WTC11 (cell line): Measurements from ENCODE around the gene CHERP. TPM values are rescaled to one million over a fixed set of nuclear protein-coding genes. Genes with fewer than 3 reads are reported as not detected.

ENCODE experiments used
- ATAC-seq: fragments of 200-7000 bp; cut with Tn5 transposase; 2 replicates; pipeline ENCODE4 v1.10.0; 2021; ENCODE audit warnings: mild to moderate bottlenecking, moderate library complexity
- CTCF ChIA-PET: fragments of 300-600 bp; sonication (Branson Sonifier 250); formaldehyde crosslinking; loops from one replicate; lab custom pipeline; 2021; ENCODE audit warnings: antibody characterized with exemption; lab: Charles Lee
- POLR2A ChIA-PET: fragments of 350-600 bp; sonication (Branson Sonifier 250); formaldehyde crosslinking; loops from one replicate; lab custom pipeline; 2021; ENCODE audit warnings: antibody characterized with exemption; lab: Charles Lee
- DNase-seq: peaks from one replicate; pipeline ENCODE4 v3.0.0; 2021; ENCODE audit warnings: low spot score
- H3K27ac Mint-ChIP-seq: 2 replicates; pipeline ENCODE4 v1.8.0; 2021; ENCODE audit warnings: mixed read lengths
- H3K27me3 Mint-ChIP-seq: 2 replicates; pipeline ENCODE4 v1.8.0; 2021; ENCODE audit warnings: low read depth, mild to moderate bottlenecking, moderate library complexity, mixed read lengths
- H3K36me3 Mint-ChIP-seq: 2 replicates; pipeline ENCODE4 v1.8.0; 2021; ENCODE audit warnings: mixed read lengths
- H3K4me1 Mint-ChIP-seq: 2 replicates; pipeline ENCODE4 v1.8.0; 2022; ENCODE audit warnings: mixed read lengths
- H3K4me3 Mint-ChIP-seq: 2 replicates; pipeline ENCODE4 v1.8.0; 2021; ENCODE audit warnings: mild to moderate bottlenecking, moderate library complexity, mixed read lengths
- H3K9me3 Mint-ChIP-seq: 2 replicates; pipeline ENCODE4 v1.8.0; 2021; ENCODE audit warnings: mixed read lengths
- CREM ChIP-seq: sonication (generic); formaldehyde crosslinking; IDR thresholded peaks from 2 replicates; pipeline ENCODE4 v1.8.1; 2022; ENCODE audit warnings: mild to moderate bottlenecking, missing genetic modification reagents, moderate library complexity
- ETV6 ChIP-seq: sonication (generic); formaldehyde crosslinking; IDR thresholded peaks from 2 replicates; pipeline ENCODE4 v1.8.1; 2022; ENCODE audit warnings: mild to moderate bottlenecking, missing genetic modification reagents
- GRHL2 ChIP-seq: fragments of 250-450 bp; sonication (Bioruptor Pico); IDR thresholded peaks from 2 replicates; pipeline ENCODE4 v1.8.0; 2022; ENCODE audit warnings: mild to moderate bottlenecking, moderate library complexity; ENCODE audit not compliant: insufficient replicate concordance, severe bottlenecking
- JAZF1 ChIP-seq: fragments of 250-450 bp; sonication (Bioruptor Pico); IDR thresholded peaks from 2 replicates; pipeline ENCODE4 v1.9.0; 2021; ENCODE audit warnings: moderate library complexity, mild to moderate bottlenecking, inconsistent platforms
- JUN ChIP-seq: sonication (generic); formaldehyde crosslinking; IDR thresholded peaks from 2 replicates; pipeline ENCODE4 v1.8.0; 2023; ENCODE audit warnings: mild to moderate bottlenecking, missing genetic modification reagents
- NFATC4 ChIP-seq: fragments of 250-450 bp; sonication (Bioruptor Pico); IDR thresholded peaks from 2 replicates; pipeline ENCODE4 v1.9.0; 2021; ENCODE audit warnings: mild to moderate bottlenecking
- NFE2L1 ChIP-seq: sonication (generic); formaldehyde crosslinking; IDR thresholded peaks from 2 replicates; pipeline ENCODE4 v1.8.1; 2023; ENCODE audit warnings: missing genetic modification reagents
- ZBTB21 ChIP-seq: sonication (generic); formaldehyde crosslinking; IDR thresholded peaks from 2 replicates; pipeline ENCODE4 v1.8.1; 2023; ENCODE audit warnings: mild to moderate bottlenecking, missing genetic modification reagents, borderline replicate concordance
- ZNF138 ChIP-seq: sonication (generic); formaldehyde crosslinking; conservative IDR thresholded peaks from 2 replicates; pipeline ENCODE4 v1.8.1; 2022; ENCODE audit warnings: mild to moderate bottlenecking, moderate library complexity, missing genetic modification reagents
- ZNF232 ChIP-seq: sonication (generic); formaldehyde crosslinking; IDR thresholded peaks from 2 replicates; pipeline ENCODE4 v1.8.0; 2022; ENCODE audit warnings: mild to moderate bottlenecking, missing genetic modification reagents
- ZNF263 ChIP-seq: sonication (generic); formaldehyde crosslinking; IDR thresholded peaks from 2 replicates; pipeline ENCODE4 v1.8.1; 2022; ENCODE audit warnings: low read depth, mild to moderate bottlenecking, moderate library complexity, missing genetic modification reagents
- ZNF317 ChIP-seq: sonication (generic); formaldehyde crosslinking; IDR thresholded peaks from 2 replicates; pipeline ENCODE4 v1.8.1; 2023; ENCODE audit warnings: low read depth, mild to moderate bottlenecking, moderate library complexity, missing genetic modification reagents, borderline replicate concordance
- ZNF416 ChIP-seq: fragments of 250-450 bp; sonication (Bioruptor Pico); IDR thresholded peaks from 2 replicates; pipeline ENCODE4 v1.9.0; 2021; ENCODE audit warnings: mild to moderate bottlenecking, inconsistent platforms
- ZNF423 ChIP-seq: fragments of 250-450 bp; sonication (Bioruptor Pico); IDR thresholded peaks from 2 replicates; pipeline ENCODE4 v2.1.2; 2022; ENCODE audit warnings: mild to moderate bottlenecking, moderate library complexity
- total RNA-seq: library from RNA; stranded (reverse); gene quantifications from 3 replicates; pipeline ENCODE4 v1.2.3, GENCODE V29; 2021
- TF ChIP-seq, protein P1 (sequence below): sonication (generic); formaldehyde crosslinking; IDR thresholded peaks from 2 replicates; pipeline ENCODE4 v1.8.0; 2022; ENCODE audit warnings: mild to moderate bottlenecking, missing genetic modification reagents
- TF ChIP-seq, protein P2 (sequence below): fragments of 250-450 bp; sonication (Bioruptor Pico); IDR thresholded peaks from 2 replicates; pipeline ENCODE4 v1.9.0; 2021; ENCODE audit warnings: mild to moderate bottlenecking
- TF ChIP-seq, protein P3 (sequence below): sonication (generic); formaldehyde crosslinking; IDR thresholded peaks from 2 replicates; pipeline ENCODE4 v1.8.0; 2022; ENCODE audit warnings: mild to moderate bottlenecking, missing genetic modification reagents
- TF ChIP-seq, protein P4 (sequence below): sonication (generic); formaldehyde crosslinking; IDR thresholded peaks from 2 replicates; pipeline ENCODE4 v1.8.1; 2023; ENCODE audit warnings: mild to moderate bottlenecking, missing genetic modification reagents
- TF ChIP-seq, protein P5 (sequence below): fragments of 200-600 bp; IDR thresholded peaks from 2 replicates; pipeline ENCODE4 v1.8.0; 2022; ENCODE audit warnings: antibody characterized with exemption

Gene CHERP
- total RNA-seq, 1 experiment from 2014 or later, result 98.7 TPM

DNA sequence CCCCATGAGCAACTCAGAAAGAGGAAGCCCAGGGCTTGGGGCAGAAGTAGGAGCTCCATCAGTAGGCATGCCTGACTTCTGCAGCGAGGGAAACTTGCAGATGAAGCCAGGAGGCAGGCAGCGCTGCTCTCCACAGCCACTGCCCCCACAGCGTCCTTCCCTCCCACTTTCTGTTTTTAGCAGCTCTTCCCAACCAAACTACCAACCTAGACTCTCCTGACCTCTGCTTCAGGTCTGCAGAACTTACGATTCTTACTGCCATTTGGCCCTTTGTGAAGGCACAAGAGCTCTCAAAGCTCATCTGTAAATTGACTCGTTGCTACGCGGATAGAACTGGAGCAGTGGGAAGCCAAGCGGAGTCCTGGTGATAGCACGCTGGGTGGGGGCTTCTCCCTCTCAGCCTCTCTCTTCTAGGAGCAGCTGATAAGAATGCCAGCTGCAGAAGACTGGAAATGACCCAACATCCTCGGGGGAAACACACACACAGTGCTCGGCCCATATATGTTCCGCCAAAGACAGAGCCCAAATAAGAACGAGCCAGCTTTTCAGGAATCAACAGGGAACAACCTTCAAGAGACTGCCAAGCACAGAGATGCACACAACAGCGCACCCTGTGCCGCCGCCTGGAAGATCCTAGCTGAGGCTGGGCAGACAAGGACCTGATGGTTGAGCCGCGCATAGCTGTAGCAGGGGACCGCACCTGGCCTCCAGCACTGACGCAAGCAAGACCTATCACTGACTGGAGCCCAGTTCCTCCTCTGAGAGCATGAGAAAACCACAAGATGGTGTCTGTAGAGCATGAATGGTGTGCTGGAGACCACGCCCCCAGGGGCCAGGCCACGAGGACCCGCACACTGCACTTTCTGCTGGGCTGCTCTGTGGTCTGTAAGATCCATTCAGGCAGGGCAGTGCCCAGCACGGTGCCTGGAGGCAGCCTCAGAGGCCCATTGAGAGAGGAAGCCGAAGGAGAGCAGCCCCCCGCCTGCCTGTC, 45.9 kb upstream of the CHERP start:
- TF ChIP-seq, protein P1, sequence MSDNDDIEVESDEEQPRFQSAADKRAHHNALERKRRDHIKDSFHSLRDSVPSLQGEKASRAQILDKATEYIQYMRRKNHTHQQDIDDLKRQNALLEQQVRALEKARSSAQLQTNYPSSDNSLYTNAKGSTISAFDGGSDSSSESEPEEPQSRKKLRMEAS (CRISPR knock-in tag), result 0 out of 2 replicates have a peak, but pooled peaks have one; percentile 30
- no peak for TF ChIP-seq ZNF416 (CRISPR knock-in tag)
- Mint-ChIP-seq H3K27ac (peak overlapping the region; percentile 79), H3K27me3 (no peaks in the 10 kb centered on the region), H3K36me3 (no peaks in the 10 kb centered on the region), H3K9me3 (no peaks in the 10 kb centered on the region), H3K4me3 (no peak overlapping the region), H3K4me1 (peaks cover 74% of the 10 kb centered on the region)
- CTCF ChIA-PET, result interaction anchor here (0.7 to 1.6 kb wide), 8 partner anchors 11 to 212 kb away, joined by 3 to 6 read pairs (median 4); partner anchors contain the start of gene MED26
- POLR2A ChIA-PET, result interaction anchor here (0.9 to 1.5 kb wide), 2 partner anchors 16 to 45 kb away, joined by 3 to 6 read pairs; partner anchors contain the start of gene SLC35E1
- DNase-seq (no peak), ATAC-seq (no peak)

DNA sequence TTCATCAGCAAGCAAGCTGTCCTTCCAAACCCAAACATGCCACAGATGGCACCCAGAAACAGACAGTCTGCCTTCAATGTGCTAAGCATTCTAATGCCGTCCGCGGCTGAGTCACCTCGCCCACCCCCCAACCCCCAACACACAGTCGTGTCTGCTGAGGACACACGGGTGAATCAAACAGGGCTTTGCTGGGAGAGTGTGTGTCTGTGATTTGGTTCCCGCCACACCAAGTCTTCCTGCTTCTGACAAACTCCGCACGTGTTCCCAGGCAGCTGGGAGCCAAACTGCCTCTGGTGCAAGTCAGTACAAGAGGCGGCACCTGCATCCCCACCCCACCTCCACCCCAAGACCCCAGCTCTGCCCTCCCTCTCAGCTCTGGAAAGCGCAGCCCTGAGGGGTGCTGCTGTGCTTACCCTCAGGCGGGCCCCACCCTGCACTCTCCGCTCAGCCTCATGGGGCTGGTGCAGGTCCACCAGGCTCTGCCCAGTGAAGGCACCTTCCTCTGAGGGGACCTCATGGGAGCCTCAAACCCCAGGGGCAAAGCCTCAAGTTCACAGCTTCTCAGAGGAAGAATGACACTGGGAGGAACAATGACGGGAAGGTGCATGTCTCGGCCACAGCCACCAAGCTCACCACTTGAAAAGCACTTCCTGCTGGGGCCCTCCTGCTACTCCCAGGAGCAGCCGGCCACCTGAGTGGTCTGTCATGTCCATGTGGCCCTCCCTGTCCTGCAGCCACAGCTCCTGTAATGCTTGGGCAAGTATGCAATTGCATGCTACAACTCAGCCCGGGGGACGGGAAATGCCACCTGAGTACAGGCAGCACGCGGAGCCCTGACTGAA, 45.0 kb upstream of the CHERP start:
- DNase-seq (no peak), ATAC-seq (no peak)
- Mint-ChIP-seq H3K4me3 (no peak overlapping the region), H3K36me3 (no peaks in the 10 kb centered on the region), H3K27ac (no peak overlapping the region), H3K9me3 (no peaks in the 10 kb centered on the region), H3K27me3 (no peaks in the 10 kb centered on the region), H3K4me1 (peaks cover 71% of the 10 kb centered on the region)
- CTCF ChIA-PET, result interaction anchor here (0.7 to 1.6 kb wide), 8 partner anchors 10 to 211 kb away, joined by 3 to 6 read pairs (median 4); partner anchors contain the start of gene MED26
- TF ChIP-seq ZNF423 (CRISPR knock-in tag) (peak; percentile 39; the same call in 1 of the 2 replicates), GRHL2 (CRISPR knock-in tag) (no peak), ZBTB21 (CRISPR knock-in tag) (no peak)
- POLR2A ChIA-PET, result interaction anchor here (0.6 to 1.5 kb wide), 3 partner anchors 15 to 48 kb away, joined by 3 to 6 read pairs (median 3); partner anchors contain the start of gene SLC35E1

DNA sequence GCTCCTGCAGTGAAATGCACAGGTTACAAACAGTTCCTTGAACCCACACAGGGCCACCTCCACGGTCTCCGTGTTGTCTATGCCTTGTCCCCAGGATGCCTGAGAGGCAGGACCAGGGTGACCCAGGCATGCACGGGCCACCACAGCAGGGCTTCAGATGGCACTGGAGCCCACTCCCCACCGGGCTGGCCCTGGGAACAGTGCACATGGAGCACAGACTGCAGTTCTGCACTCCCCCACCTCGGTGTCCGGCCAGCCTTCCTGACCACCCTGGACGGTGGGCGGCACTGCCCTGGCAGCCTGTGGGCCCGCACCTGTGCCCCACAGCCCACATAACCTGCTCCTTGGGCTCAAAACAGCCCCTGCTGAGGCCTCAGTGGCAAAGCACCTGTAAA, 44.2 kb upstream of the CHERP start:
- Mint-ChIP-seq H3K27ac (peak overlapping the region; percentile 91; the same call in 1 of the 2 replicates), H3K27me3 (no peaks in the 10 kb centered on the region), H3K4me1 (peaks cover 63% of the 10 kb centered on the region), H3K36me3 (no peaks in the 10 kb centered on the region), H3K4me3 (no peak overlapping the region), H3K9me3 (no peaks in the 10 kb centered on the region)
- DNase-seq (no peak), ATAC-seq (no peak)
- POLR2A ChIA-PET, result no interaction called here
- CTCF ChIA-PET, result no interaction called here
- TF ChIP-seq ZNF263 (CRISPR knock-in tag) (no peak), JAZF1 (CRISPR knock-in tag) (no peak), ZNF138 (no peak), ZNF232 (CRISPR knock-in tag) (no peak), NFATC4 (CRISPR knock-in tag) (no peak), NFE2L1 (CRISPR knock-in tag) (no peak), ZNF317 (CRISPR knock-in tag) (no peak), JUN (CRISPR knock-in tag) (no peak), CREM (no peak), ZNF416 (CRISPR knock-in tag) (no peak), ETV6 (CRISPR knock-in tag) (no peak)
- TF ChIP-seq, protein P2, sequence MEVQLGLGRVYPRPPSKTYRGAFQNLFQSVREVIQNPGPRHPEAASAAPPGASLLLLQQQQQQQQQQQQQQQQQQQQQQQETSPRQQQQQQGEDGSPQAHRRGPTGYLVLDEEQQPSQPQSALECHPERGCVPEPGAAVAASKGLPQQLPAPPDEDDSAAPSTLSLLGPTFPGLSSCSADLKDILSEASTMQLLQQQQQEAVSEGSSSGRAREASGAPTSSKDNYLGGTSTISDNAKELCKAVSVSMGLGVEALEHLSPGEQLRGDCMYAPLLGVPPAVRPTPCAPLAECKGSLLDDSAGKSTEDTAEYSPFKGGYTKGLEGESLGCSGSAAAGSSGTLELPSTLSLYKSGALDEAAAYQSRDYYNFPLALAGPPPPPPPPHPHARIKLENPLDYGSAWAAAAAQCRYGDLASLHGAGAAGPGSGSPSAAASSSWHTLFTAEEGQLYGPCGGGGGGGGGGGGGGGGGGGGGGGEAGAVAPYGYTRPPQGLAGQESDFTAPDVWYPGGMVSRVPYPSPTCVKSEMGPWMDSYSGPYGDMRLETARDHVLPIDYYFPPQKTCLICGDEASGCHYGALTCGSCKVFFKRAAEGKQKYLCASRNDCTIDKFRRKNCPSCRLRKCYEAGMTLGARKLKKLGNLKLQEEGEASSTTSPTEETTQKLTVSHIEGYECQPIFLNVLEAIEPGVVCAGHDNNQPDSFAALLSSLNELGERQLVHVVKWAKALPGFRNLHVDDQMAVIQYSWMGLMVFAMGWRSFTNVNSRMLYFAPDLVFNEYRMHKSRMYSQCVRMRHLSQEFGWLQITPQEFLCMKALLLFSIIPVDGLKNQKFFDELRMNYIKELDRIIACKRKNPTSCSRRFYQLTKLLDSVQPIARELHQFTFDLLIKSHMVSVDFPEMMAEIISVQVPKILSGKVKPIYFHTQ (CRISPR knock-in tag), result no peak
- TF ChIP-seq, protein P3, sequence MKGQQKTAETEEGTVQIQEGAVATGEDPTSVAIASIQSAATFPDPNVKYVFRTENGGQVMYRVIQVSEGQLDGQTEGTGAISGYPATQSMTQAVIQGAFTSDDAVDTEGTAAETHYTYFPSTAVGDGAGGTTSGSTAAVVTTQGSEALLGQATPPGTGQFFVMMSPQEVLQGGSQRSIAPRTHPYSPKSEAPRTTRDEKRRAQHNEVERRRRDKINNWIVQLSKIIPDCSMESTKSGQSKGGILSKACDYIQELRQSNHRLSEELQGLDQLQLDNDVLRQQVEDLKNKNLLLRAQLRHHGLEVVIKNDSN (CRISPR knock-in tag), result no peak
- TF ChIP-seq, protein P4, sequence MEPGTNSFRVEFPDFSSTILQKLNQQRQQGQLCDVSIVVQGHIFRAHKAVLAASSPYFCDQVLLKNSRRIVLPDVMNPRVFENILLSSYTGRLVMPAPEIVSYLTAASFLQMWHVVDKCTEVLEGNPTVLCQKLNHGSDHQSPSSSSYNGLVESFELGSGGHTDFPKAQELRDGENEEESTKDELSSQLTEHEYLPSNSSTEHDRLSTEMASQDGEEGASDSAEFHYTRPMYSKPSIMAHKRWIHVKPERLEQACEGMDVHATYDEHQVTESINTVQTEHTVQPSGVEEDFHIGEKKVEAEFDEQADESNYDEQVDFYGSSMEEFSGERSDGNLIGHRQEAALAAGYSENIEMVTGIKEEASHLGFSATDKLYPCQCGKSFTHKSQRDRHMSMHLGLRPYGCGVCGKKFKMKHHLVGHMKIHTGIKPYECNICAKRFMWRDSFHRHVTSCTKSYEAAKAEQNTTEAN (CRISPR knock-in tag), result no peak
- TF ChIP-seq, protein P5, sequence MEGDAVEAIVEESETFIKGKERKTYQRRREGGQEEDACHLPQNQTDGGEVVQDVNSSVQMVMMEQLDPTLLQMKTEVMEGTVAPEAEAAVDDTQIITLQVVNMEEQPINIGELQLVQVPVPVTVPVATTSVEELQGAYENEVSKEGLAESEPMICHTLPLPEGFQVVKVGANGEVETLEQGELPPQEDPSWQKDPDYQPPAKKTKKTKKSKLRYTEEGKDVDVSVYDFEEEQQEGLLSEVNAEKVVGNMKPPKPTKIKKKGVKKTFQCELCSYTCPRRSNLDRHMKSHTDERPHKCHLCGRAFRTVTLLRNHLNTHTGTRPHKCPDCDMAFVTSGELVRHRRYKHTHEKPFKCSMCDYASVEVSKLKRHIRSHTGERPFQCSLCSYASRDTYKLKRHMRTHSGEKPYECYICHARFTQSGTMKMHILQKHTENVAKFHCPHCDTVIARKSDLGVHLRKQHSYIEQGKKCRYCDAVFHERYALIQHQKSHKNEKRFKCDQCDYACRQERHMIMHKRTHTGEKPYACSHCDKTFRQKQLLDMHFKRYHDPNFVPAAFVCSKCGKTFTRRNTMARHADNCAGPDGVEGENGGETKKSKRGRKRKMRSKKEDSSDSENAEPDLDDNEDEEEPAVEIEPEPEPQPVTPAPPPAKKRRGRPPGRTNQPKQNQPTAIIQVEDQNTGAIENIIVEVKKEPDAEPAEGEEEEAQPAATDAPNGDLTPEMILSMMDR, result no peak
